Activated naive CD4-positive, alpha-beta T cell treated with anti-CD3 and anti-CD28 coated beads for 36 hours (primary cell): Measurements from ENCODE around the gene PORCN. TPM values are rescaled to one million over a fixed set of nuclear protein-coding genes. Genes with fewer than 3 reads are reported as not detected.

Experiments
- CTCF ChIA-PET: fragments of 350-600 bp; sonication (Branson Sonifier 250); formaldehyde crosslinking; loops from one replicate; lab custom pipeline; 2021; ENCODE audit warnings: antibody characterized with exemption; lab: Charles Lee
- DNase-seq: peaks from one replicate; pipeline ENCODE4 v3.0.0-alpha.2; 2020
- H3K27ac Mint-ChIP-seq: one replicate; pipeline ENCODE4 v1.8.0; 2021; ENCODE audit warnings: mild to moderate bottlenecking, mixed read lengths
- H3K27me3 Mint-ChIP-seq: one replicate; pipeline ENCODE4 v1.8.0; 2021; ENCODE audit warnings: low read depth, mixed read lengths
- H3K36me3 Mint-ChIP-seq: one replicate; pipeline ENCODE4 v1.8.0; 2021; ENCODE audit warnings: low read depth, mixed read lengths
- H3K4me1 Mint-ChIP-seq: one replicate; pipeline ENCODE4 v1.8.0; 2021; ENCODE audit warnings: low read depth, mixed read lengths
- H3K4me3 Mint-ChIP-seq: one replicate; pipeline ENCODE4 v1.8.0; 2021; ENCODE audit warnings: mild to moderate bottlenecking, moderate library complexity, mixed read lengths
- H3K9me3 Mint-ChIP-seq: one replicate; pipeline ENCODE4 v1.8.0; 2021; ENCODE audit warnings: mixed read lengths
- intact Hi-C: fragments of 100-400 bp; cut with micrococcal nuclease; formaldehyde crosslinking; loops from one replicate; pipeline ENCODE4 v1.15.1; 2023
- total RNA-seq, 2 experiments: library from RNA; stranded (reverse); gene quantifications; one replicate each; pipeline ENCODE4 v1.2.3, GENCODE V29; 2021

The PORCN gene
- total RNA-seq, 2 experiments from 2014 or later = 5.2 to 5.6 TPM

DNA sequence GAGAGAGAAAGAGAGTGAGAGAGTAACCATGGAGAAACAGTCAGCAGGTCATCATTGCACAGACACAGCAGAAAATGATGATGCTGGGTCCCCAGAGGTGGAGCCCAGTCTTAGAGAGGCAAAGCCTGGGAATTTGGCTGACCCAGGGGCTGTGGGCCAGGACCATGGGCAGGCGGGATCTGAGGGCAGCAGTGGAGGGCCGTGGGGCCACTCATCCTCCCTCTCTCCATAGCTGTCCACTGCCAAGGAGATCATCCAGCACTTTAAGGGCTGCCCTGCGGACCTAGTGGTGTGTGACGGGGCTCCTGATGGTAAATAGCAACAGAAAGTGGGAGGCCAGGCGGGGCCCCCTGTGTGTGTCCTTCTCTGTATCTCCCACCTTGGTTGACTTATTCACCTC, 30.0 kb upstream of the PORCN start:
- Mint-ChIP-seq H3K27me3 (no peaks in the 10 kb centered on the region), H3K4me3 (no peak overlapping the region), H3K36me3 (peaks cover 18% of the 10 kb centered on the region), H3K4me1 (peaks cover 32% of the 10 kb centered on the region), H3K27ac (peak overlapping the region; percentile 66), H3K9me3 (no peaks in the 10 kb centered on the region)
- CTCF ChIA-PET = no interaction called here
- intact Hi-C loops = loop anchor here (10.0 kb wide), 1 partner anchor 326 kb away; the partner anchor contains the start of gene HDAC6
- no peak for DNase-seq

DNA sequence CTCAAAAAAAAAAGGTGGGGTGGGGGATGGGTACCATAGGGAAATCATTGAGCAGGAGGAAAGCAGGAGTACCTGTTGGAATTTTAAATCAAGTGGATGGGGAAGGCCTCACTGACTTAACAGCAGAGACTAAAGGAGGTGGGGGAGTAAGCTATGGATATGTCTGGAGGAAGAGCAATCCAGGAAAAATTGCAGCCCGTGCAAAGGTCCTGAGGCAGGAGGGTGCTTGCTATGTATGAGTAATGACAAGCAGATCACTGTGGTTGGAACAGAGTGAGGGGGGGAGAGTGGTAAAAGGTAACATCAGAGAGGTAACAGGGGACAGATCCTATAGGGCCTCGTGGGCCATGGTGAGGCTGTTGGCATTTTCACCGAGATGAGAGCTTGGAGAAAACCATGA, 28.6 kb upstream of the PORCN start:
- Mint-ChIP-seq H3K27ac (peak overlapping the region; percentile 8), H3K9me3 (no peaks in the 10 kb centered on the region), H3K4me3 (no peak overlapping the region), H3K27me3 (no peaks in the 10 kb centered on the region), H3K36me3 (peaks cover 18% of the 10 kb centered on the region), H3K4me1 (peaks cover 29% of the 10 kb centered on the region)
- DNase-seq = no peak
- intact Hi-C loops = no loop called here
- CTCF ChIA-PET = interaction anchor here (0.7 kb wide), 1 partner anchor 396 kb away, joined by 3 read pairs; no protein-coding TSS in a partner anchor

DNA sequence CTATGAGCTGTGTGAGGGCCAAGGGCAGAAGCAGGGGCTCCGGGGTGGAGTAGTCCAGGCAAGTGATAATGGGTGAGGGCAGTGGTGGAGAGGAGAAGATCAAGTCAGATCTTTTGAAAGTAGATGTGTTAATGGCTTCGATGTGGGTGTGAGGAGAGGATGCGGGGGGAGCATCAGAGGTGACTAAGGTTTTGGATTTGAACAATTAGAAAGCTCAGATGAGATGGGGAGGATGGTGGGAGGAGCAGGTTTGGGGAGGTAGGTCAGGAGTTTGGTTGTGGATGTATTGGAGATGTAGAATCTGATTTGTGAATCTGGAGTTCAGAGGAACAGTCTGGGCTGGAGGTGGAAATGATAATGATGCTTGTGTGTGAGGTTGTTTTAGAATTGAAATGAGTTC, 28.2 kb upstream of the PORCN start:
- no peak for DNase-seq
- Mint-ChIP-seq H3K27ac (peak overlapping the region; percentile 8), H3K27me3 (no peaks in the 10 kb centered on the region), H3K4me1 (peaks cover 28% of the 10 kb centered on the region), H3K36me3 (peaks cover 18% of the 10 kb centered on the region), H3K9me3 (no peaks in the 10 kb centered on the region), H3K4me3 (no peak overlapping the region)
- intact Hi-C loops = no loop called here
- CTCF ChIA-PET = interaction anchor here (0.7 kb wide), 1 partner anchor 396 kb away, joined by 3 read pairs; no protein-coding TSS in a partner anchor

DNA sequence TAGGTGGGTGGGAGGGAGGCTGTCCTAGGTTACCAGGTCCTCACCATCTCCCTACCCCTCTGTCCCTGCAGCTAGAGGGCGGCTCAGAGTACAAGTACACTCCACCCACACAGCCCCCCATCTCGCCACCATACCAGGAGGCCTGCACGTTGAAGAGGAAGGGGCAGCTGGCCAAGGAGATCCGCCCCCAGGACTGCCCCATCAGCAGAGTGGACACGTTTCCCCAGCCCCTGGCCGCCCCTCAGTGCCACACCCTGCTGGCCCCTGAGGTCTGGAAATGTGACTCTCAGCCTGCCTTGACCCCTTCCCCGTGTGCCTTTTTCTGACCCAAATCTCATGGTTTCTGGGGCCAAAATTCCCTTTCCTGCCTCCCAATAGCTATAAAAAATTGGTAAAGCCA, 26.3 kb upstream of the PORCN start:
- H3K4me1 Mint-ChIP-seq = peaks cover 19% of the 10 kb centered on the region
- no peak for DNase-seq
- CTCF ChIA-PET = no interaction called here
- peaks cover 14% of the 10 kb centered on the region for H3K36me3 Mint-ChIP-seq
- intact Hi-C loops = no loop called here
- H3K4me3 Mint-ChIP-seq = no peak overlapping the region
- H3K27ac Mint-ChIP-seq = no peak overlapping the region
- H3K9me3 Mint-ChIP-seq = no peaks in the 10 kb centered on the region
- no peaks in the 10 kb centered on the region for H3K27me3 Mint-ChIP-seq

DNA sequence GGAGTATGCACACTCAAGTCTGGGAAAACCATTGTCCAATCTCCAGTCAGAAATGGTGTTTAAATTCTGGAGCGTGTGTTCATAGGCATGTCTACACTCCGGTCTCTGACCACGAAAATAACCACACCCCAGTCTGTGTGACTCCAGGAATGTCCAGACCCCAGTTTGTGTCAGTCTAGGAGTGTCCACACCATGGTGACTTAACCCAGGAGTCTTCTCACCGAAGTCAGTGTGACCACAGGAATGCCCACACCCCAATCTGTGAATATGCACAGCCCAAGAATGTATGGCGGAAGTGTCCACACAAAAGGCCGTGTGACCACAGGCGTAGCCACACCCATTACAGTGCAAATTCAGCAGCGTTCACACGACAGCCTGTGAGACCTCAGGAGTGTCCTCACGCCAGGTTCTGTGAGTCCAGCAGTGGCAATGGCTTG, 21.4 kb upstream of the PORCN start:
- no peaks in the 10 kb centered on the region for H3K4me1 Mint-ChIP-seq
- CTCF ChIA-PET = no interaction called here
- DNase-seq = no peak
- H3K36me3 Mint-ChIP-seq = no peaks in the 10 kb centered on the region
- no peak overlapping the region for H3K27ac Mint-ChIP-seq
- no peaks in the 10 kb centered on the region for H3K9me3 Mint-ChIP-seq
- H3K27me3 Mint-ChIP-seq = no peaks in the 10 kb centered on the region
- intact Hi-C loops = no loop called here
- no peak overlapping the region for H3K4me3 Mint-ChIP-seq

DNA sequence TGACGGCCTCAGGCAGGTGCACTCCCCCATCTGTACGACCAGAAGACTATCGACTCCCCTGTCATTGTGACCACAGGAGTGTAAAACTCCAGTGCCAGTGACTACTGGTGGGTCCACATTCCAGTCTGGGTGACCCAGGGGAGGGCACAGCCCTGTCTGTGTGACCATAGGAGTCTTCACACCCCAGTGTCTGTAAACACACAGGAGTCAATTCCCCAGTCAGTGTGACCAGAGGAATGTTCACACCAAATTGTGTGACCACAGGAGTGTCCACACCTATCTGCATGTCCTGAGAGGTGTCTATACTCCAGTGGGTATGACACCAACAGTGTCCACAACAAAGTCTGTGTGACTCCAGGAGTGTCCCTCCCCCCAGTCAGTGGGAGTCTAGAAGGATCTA, 20.8 kb upstream of the PORCN start:
- Mint-ChIP-seq H3K4me1 (no peaks in the 10 kb centered on the region), H3K36me3 (no peaks in the 10 kb centered on the region), H3K27ac (no peak overlapping the region), H3K4me3 (no peak overlapping the region), H3K27me3 (no peaks in the 10 kb centered on the region), H3K9me3 (no peaks in the 10 kb centered on the region)
- CTCF ChIA-PET = no interaction called here
- intact Hi-C loops = no loop called here
- no peak for DNase-seq

DNA sequence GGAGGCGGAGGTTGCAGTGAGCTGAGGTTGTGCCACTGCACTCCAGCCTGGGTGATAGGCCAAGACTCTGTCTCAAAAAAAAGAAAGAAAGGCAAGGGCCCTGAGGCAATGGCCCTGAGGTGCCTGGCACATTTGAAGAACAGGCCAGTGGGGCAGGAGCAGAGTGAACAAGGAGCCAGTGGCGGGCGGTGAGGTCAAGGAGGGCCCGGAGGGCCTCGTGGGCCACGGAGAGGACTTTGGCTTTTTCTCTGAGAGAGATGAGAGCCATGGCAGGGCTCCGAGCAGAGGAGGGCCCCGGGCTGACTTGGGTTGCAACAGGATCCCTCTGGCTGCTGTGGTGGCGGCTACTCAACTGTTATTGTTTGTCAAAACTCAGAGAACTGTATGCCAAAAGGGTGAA, 19.5 kb upstream of the PORCN start:
- DNase-seq = no peak
- H3K36me3 Mint-ChIP-seq = no peaks in the 10 kb centered on the region
- intact Hi-C loops = no loop called here
- CTCF ChIA-PET = no interaction called here
- no peaks in the 10 kb centered on the region for H3K27me3 Mint-ChIP-seq
- no peaks in the 10 kb centered on the region for H3K9me3 Mint-ChIP-seq
- no peak overlapping the region for H3K4me3 Mint-ChIP-seq
- H3K4me1 Mint-ChIP-seq = no peaks in the 10 kb centered on the region
- no peak overlapping the region for H3K27ac Mint-ChIP-seq

DNA sequence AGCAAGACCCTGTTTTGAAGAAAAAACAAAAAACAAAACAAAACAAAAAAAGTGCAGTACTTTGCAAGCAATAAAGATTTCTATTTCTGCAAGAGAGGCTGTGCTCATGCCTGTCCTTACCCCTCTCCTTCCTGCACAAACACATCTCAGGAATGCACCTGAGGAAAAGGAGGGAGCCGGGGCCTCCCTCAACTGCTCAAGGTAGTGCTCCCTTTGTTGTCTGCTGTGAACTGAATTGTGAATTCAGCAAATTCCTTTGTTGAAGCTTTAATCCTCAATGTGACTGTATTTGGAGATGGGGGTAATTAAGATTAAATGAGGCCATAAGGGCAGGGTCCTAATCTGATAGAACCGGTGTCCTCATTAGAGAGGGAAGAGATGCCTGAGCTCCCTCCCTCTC, 18.9 kb upstream of the PORCN start:
- no peak overlapping the region for H3K27ac Mint-ChIP-seq
- intact Hi-C loops = loop anchor here (5.0 kb wide), 1 partner anchor 408 kb away; no protein-coding TSS in a partner anchor
- no peaks in the 10 kb centered on the region for H3K27me3 Mint-ChIP-seq
- no peaks in the 10 kb centered on the region for H3K9me3 Mint-ChIP-seq
- CTCF ChIA-PET = no interaction called here
- no peak for DNase-seq
- no peak overlapping the region for H3K4me3 Mint-ChIP-seq
- no peaks in the 10 kb centered on the region for H3K4me1 Mint-ChIP-seq
- H3K36me3 Mint-ChIP-seq = no peaks in the 10 kb centered on the region

DNA sequence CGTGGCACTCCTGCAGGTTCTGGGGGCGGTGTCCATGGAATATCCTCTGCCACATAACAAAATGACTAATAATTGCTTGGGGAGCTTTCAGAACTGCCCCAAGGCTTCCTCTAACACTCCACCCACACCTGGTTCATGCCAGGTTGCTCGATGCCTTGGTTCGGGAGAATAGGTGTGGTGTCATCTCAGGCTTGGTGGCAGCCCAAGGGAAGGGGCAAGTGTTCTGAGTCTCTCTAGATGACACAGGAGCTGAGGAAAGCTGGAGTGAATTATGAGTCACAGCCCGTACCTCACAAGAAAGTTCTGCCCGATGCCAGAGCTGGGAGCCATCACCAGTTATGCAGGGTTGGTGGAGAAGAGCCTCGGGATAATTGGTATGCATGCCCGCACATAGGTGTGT, 18.1 kb upstream of the PORCN start:
- H3K27ac Mint-ChIP-seq = no peak overlapping the region
- H3K36me3 Mint-ChIP-seq = no peaks in the 10 kb centered on the region
- intact Hi-C loops = loop anchor here (5.0 kb wide), 1 partner anchor 408 kb away; no protein-coding TSS in a partner anchor
- H3K4me1 Mint-ChIP-seq = no peaks in the 10 kb centered on the region
- H3K4me3 Mint-ChIP-seq = no peak overlapping the region
- no peak for DNase-seq
- CTCF ChIA-PET = no interaction called here
- H3K27me3 Mint-ChIP-seq = no peaks in the 10 kb centered on the region
- H3K9me3 Mint-ChIP-seq = no peaks in the 10 kb centered on the region

DNA sequence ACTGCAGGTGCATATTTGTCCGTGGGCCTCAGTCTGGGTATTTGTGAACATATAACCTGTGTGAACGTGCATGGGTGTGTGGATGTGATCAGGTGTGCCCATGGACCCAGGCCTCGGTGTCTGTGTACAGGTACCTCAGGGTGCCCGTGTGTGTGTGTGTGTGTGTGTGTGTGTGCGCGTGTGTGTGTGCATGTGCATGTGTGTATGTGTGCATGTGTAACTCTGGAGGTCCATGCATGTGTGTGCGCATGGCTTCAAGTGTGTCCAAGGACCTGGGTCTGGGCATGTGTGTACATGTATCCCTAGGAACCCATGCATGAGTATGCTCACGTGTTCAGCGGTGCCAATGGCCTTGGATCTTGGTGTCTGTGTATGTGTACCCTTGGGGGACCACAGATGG, 17.0 kb upstream of the PORCN start:
- intact Hi-C loops = loop anchor here (5.0 kb wide), 1 partner anchor 410 kb away; no protein-coding TSS in a partner anchor
- Mint-ChIP-seq H3K4me3 (no peak overlapping the region), H3K4me1 (no peaks in the 10 kb centered on the region), H3K36me3 (no peaks in the 10 kb centered on the region), H3K9me3 (no peaks in the 10 kb centered on the region), H3K27me3 (no peaks in the 10 kb centered on the region), H3K27ac (no peak overlapping the region)
- DNase-seq = no peak
- CTCF ChIA-PET = no interaction called here

DNA sequence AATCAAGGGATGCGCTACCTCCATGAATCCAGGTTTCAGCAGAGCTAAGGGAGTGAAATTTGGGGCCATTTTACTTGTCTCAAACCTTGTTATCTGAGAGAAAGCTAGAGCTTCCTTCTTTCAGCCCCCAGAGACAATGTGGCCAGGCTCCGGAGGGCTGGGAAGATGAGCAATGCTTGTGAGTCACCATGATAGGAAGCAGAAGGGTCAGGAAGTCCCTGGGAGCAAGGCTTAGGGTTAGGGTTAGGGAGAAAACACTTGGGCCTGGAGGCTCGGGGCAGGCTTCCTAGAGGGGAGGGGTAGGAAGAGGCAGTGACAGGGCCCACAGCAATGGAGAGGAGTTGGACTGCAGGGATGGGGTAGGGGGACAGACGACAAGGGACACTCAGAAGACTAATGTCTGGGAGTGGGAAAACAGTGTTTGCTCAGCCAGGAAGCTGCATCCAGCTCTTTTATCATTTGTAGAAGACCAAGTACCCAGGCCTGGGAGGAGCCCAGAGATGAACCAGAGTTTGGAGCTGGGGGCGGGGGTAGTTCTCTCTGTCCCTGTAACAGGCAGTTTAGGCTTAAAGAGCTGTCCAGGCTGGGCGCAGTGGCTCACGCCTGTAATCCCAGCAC, 16.4 kb upstream of the PORCN start:
- no peaks in the 10 kb centered on the region for H3K27me3 Mint-ChIP-seq
- DNase-seq = no peak
- no peak overlapping the region for H3K4me3 Mint-ChIP-seq
- CTCF ChIA-PET = no interaction called here
- no peaks in the 10 kb centered on the region for H3K36me3 Mint-ChIP-seq
- no peaks in the 10 kb centered on the region for H3K4me1 Mint-ChIP-seq
- intact Hi-C loops = loop anchor here (5.0 kb wide), 1 partner anchor 410 kb away; no protein-coding TSS in a partner anchor
- H3K27ac Mint-ChIP-seq = no peak overlapping the region
- no peaks in the 10 kb centered on the region for H3K9me3 Mint-ChIP-seq

DNA sequence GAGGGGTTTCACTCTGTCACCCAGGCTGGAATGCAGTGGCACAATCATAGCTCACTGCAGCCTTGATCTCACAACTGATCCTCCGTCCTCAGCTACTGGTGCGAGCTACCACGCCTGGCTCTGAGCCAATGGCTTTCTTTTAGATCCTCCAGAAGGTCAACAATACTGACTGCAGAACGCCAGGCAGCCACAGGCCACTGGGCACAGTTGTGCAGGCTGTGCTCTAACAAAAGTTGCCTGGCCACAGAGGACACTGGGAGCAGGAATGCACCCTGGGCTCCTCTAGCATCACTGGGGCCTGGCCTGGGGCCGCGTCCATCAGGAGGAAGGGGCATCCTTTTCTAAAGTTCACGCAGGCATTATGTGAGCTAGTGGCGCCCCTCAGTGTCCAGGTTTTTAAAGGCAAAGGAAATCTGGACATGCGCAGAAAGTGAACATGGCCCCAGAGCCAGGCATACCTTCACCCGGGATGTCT, 14.9 kb upstream of the PORCN start:
- intact Hi-C loops = loop anchor here (5.0 kb wide), 1 partner anchor 412 kb away; no protein-coding TSS in a partner anchor
- no peaks in the 10 kb centered on the region for H3K4me1 Mint-ChIP-seq
- H3K9me3 Mint-ChIP-seq = no peaks in the 10 kb centered on the region
- no peak overlapping the region for H3K4me3 Mint-ChIP-seq
- H3K27me3 Mint-ChIP-seq = no peaks in the 10 kb centered on the region
- H3K36me3 Mint-ChIP-seq = no peaks in the 10 kb centered on the region
- CTCF ChIA-PET = interaction anchor here (0.6 to 1.4 kb wide), 4 partner anchors 28 to 813 kb away, joined by 3 to 7 read pairs (median 3); no protein-coding TSS in a partner anchor
- H3K27ac Mint-ChIP-seq = no peak overlapping the region
- DNase-seq = peak; percentile 30

DNA sequence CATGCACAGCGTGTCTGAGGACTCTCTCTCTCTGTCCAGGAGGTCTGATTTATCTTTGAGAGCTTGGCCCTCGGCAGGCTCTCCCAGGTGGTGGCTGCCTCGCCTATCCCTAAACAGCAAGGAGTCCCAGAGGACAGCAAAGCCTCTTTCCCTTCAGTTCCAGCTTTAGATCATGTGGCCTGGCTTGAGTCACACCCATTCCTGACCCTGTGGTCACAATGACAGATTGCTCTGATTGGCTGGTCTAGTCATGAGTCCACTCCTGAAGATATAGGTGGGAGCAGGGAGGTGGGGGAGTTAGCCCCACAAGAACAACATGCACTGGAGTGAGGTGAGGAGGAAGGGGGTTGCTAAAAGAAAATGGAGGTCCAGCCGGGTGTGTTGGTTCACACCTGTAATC, 12.1 kb upstream of the PORCN start:
- Mint-ChIP-seq H3K4me3 (no peak overlapping the region), H3K27me3 (no peaks in the 10 kb centered on the region), H3K4me1 (no peaks in the 10 kb centered on the region), H3K9me3 (no peaks in the 10 kb centered on the region), H3K36me3 (no peaks in the 10 kb centered on the region), H3K27ac (no peak overlapping the region)
- CTCF ChIA-PET = no interaction called here
- no peak for DNase-seq
- intact Hi-C loops = no loop called here
